SIG-M5 (cell line): ENCODE results near the gene PIGW.

Experiments
- DNase-seq: peaks from one replicate; lab custom pipeline; 2025; lab: John Stamatoyannopoulos, UW

The PIGW gene

GRCh38 chr17:36545465-36546417 lies 11.0 kb downstream of the PIGW start:
- DNase-seq, result peak; percentile 76

GRCh38 chr17:36546418-36547093 lies 11.8 kb downstream of the PIGW start:
- DNase-seq, result no peak

GRCh38 chr17:36547776-36548175 lies 13.0 kb downstream of the PIGW start:
- no peak for DNase-seq

DNA sequence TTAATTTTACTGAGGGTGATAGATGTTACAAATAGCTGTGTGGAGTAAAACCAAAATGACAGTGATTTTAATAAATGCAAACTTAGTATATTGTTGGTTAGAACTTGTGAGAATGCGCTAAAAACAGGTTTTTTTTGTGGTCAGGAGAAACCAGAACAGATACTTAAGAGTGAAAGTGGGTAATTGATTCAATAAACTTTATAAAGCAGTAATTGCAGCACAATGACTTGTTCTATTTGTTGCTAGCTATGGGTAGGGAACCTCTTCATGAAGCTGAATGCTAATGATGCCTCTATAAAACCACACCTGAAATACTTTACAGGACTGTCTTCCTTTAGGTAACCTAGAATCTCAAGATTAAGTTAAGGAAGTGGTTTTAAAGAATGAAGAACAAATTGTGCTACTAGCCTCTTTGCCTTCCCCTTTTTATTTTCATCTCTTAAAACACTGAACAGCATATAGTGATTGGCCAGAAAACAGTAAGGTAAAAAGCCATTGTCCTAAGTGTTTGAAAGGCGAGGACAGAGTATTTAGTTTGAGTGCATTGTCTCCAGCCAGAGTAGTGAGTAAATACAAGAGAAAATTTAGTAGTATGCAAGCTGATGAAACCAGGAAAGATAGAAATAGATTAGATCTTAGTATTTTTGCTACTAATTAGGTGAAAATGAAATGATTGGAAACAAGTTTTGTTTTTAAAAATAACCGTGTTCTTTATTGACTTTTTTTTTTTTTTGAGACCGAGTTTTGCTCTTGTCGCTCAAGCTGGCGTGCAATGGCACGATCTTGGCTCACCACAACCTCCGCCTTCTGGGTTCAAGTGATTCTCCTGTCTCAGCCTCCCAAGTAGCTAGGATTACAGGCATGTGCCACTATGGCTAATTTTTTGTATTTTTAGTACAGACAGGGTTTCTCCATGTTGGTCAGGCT lies 16.0 kb downstream of the PIGW start:
- no peak for DNase-seq

- DNase-seq, result no peak
Observed at GRCh38 chr17:36553459-36553858, 18.7 kb downstream of the PIGW start.

- no peak for DNase-seq
Observed at GRCh38 chr17:36566081-36566480, 31.3 kb downstream of the PIGW start.

DNA sequence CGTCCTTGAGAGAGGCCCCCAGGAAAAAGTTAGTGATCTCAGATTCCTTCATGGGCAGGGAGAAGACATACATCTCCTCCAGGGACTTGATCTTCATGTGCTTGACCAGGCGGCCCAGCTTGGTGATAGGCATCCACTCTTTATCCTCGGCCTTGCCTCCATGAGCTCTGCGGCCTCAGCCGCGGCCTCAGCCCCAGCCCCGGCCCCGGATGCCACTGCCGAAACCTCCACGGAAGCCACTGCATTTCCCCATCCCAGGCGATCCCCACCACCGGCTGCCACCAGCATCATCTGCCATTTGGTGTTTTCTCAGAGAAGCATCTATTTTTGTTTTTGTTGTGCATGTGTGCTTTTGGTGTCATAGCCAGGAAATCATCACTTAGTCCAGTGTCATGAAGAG lies 40.2 kb downstream of the PIGW start:
- DNase-seq, result no peak

DNA sequence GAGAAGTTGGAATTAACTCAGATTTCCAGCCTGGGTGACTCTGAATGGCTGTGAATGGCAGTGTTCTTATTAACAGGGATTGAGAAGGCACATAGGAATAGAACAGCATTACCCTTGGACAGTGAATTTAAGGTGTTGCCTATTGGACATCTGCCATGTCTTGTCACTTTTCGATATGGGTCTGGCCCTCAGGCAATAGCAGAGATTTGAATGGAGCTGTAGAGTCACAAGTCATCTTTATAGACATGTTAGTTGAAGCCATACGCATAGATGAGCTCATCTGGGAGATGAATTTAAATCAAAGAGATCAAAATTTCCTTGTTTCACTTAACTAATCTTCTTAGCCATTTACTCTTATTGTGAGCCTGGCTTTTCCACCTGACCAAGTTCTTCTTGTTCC lies 42.0 kb downstream of the PIGW start:
- no peak for DNase-seq

- no peak for DNase-seq
Observed at GRCh38 chr17:36578671-36579070, 43.9 kb downstream of the PIGW start.

GRCh38 chr17:36583787-36584186 lies 49.0 kb downstream of the PIGW start:
- no peak for DNase-seq

DNA sequence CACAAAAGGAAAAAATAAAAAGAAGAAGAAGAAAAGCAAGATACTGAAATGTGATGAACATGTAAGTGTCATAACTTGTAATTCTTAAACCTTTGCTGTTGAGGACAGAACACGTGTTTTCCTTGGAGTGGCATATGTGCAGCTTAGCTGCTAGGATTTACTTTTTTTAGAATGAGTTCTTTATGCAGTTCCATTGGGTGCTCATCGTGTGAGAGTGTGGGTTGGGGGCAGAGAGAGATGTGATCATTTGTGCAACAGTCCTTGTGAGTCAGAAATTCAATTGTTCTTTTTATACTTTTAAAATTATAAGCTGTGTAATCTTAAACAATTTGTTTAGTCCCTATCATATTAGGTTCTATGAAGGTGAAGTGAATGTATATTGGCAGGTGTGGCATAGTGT lies 51.4 kb downstream of the PIGW start:
- DNase-seq, result no peak
